ENCODE measurements around the gene CLEC4F.

DNA sequence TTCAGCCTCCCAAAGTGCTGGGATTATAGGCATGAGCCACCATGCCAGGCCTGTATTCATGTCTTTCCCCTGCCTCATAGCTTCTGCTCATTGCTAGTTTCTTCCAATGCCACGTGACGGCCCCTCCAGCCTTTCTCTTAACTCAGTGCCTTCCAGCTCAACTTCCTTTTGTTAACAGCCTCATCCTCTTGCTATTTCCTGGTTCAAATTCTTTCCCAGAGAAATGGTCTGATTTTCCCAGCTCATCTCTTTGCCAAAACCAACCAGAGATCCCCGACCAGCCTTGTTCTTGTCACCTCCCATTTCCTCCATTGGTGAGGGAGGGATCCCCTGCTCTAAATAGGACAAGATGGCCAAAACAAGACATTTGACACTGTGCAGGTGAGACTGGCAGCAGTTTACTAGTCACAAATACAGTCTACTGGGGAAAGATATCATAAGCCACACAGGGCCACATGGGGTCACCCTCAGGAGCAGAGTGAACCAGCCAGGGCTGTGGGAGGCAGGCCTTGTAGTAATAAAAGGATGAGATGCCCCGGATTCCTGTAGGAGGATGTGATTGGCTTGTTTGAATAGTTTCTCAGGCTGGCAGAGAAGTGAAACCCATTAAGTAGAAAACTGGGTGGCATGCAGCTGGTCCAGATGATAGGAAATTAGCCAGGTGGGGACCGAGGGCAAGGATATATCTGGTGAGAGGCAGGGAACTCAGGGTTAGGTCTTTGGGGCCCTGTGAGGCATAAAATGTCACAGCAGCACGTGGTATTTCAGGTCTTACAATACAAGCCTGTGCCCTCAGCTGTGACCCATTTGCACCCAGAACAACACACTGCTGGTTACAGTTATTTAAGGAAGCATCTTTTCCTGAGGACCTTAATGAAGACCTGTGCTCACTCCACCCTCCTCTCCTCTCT lies 8.8 kb upstream of the CLEC4F start:
- TF ChIP-seq CTCF (IDR thresholded peaks at IDR 0.05) (no peak), POLR2A (IDR thresholded peaks at IDR 0.05) (no peak)

Measured in Peyer's patch (tissue), 4 donors.